ENCODE data around the gene TEKT3. TPM values are rescaled to one million over a fixed set of nuclear protein-coding genes. Genes with fewer than 3 reads are reported as not detected.

TEKT3 gene
- total RNA-seq, 1 donor from 2014 or later, result not detected

- TF ChIP-seq CTCF (IDR thresholded peaks at IDR 0.05), result no peak
- no peak overlapping the region for H3K4me3 ChIP-seq
- intact Hi-C loops (cut with DNase I), result no loop called here
- H3K4me1 ChIP-seq, result no peaks in the 10 kb centered on the region
- H3K27ac ChIP-seq, result no peak overlapping the region
- no peaks in the 10 kb centered on the region for H3K9me3 ChIP-seq
- H3K27me3 ChIP-seq, result no peaks in the 10 kb centered on the region
- DNase-seq (ENCODE audit: low spot score in 2 of 2), result no peak
- H3K36me3 ChIP-seq, result no peaks in the 10 kb centered on the region
Observed at GRCh38 chr17:15349119-15349518, 7.7 kb upstream of the TEKT3 start.

- intact Hi-C loops (cut with DNase I), result no loop called here
- Histone ChIP-seq H3K27ac (no peak overlapping the region), H3K9me3 (no peaks in the 10 kb centered on the region), H3K4me1 (no peaks in the 10 kb centered on the region), H3K36me3 (no peaks in the 10 kb centered on the region), H3K27me3 (no peaks in the 10 kb centered on the region), H3K4me3 (no peak overlapping the region)
- no peak for DNase-seq (ENCODE audit: low spot score in 2 of 2)
- no peak for TF ChIP-seq CTCF (IDR thresholded peaks at IDR 0.05)
Observed at GRCh38 chr17:15348021-15348420, 6.6 kb upstream of the TEKT3 start.

- DNase-seq (ENCODE audit: low spot score in 2 of 2), result no peak
- Histone ChIP-seq H3K4me3 (no peak overlapping the region), H3K36me3 (no peaks in the 10 kb centered on the region), H3K9me3 (no peaks in the 10 kb centered on the region), H3K27me3 (no peaks in the 10 kb centered on the region), H3K4me1 (peaks cover 4 to 5% of the 10 kb centered on the region in 2 donors), H3K27ac (no peak overlapping the region)
- TF ChIP-seq CTCF (IDR thresholded peaks at IDR 0.05), result no peak
- intact Hi-C loops (cut with DNase I), result no loop called here
Observed at GRCh38 chr17:15346066-15346595, 4.7 kb upstream of the TEKT3 start.

- Histone ChIP-seq H3K9me3 (no peaks in the 10 kb centered on the region), H3K27ac (no peak overlapping the region), H3K4me1 (peaks cover 4 to 5% of the 10 kb centered on the region in 2 donors), H3K4me3 (no peak overlapping the region), H3K36me3 (no peaks in the 10 kb centered on the region), H3K27me3 (no peaks in the 10 kb centered on the region)
- TF ChIP-seq CTCF (IDR thresholded peaks at IDR 0.05), result no peak
- intact Hi-C loops (cut with DNase I), result no loop called here
- no peak for DNase-seq (ENCODE audit: low spot score in 2 of 2)
Observed at GRCh38 chr17:15343749-15344148, 2.4 kb upstream of the TEKT3 start.

- H3K4me3 ChIP-seq, result no peak overlapping the region
- DNase-seq (ENCODE audit: low spot score in 2 of 2), result no peak
- intact Hi-C loops (cut with DNase I), result no loop called here
Observed at GRCh38 chr17:15342460-15342859, 1.1 kb upstream of the TEKT3 start.

More at GRCh38 chr17:15342460-15342859, 1.1 kb upstream of the TEKT3 start:
- no peak overlapping the region for H3K27ac ChIP-seq
- peaks cover 4 to 5% of the 10 kb centered on the region in 2 donors for H3K4me1 ChIP-seq
- no peaks in the 10 kb centered on the region for H3K27me3 ChIP-seq
- H3K9me3 ChIP-seq, result peaks cover 0 to 6% of the 10 kb centered on the region in 2 donors
- TF ChIP-seq CTCF (IDR thresholded peaks at IDR 0.05), result no peak
- no peaks in the 10 kb centered on the region for H3K36me3 ChIP-seq

All from ascending aorta (tissue), 2 donors.